Transverse colon (tissue), 4 donors: ENCODE results near the gene ZBTB7C. TPM values are rescaled to one million over a fixed set of nuclear protein-coding genes. Genes with fewer than 3 reads are reported as not detected.

Source experiments
- DNase-seq: peaks from one replicate; pipeline ENCODE4 v3.0.0-alpha.2; 2019
- H3K27ac ChIP-seq, 4 donors: fragments of 200-600 bp; sonication (generic); 2 replicates each; pipeline ENCODE4 v1.5.1; 2016 to 2018; ENCODE audit warnings: inconsistent platforms in 4 of 4
- H3K27me3 ChIP-seq: fragments of 200-600 bp; sonication (generic); 2 replicates; pipeline ENCODE4 v1.5.1; 2017; ENCODE audit warnings: inconsistent platforms
- H3K36me3 ChIP-seq, 4 donors: fragments of 200-600 bp; sonication (generic); 2 replicates each; pipeline ENCODE4 v1.5.1; 2017 to 2019; ENCODE audit warnings: inconsistent platforms in 4 of 4
- H3K4me1 ChIP-seq, 4 donors: fragments of 200-600 bp; sonication (generic); 2 replicates each; pipeline ENCODE4 v1.5.1; 2017 to 2020; ENCODE audit warnings: inconsistent platforms in 4 of 4
- H3K4me3 ChIP-seq, 4 donors: fragments of 200-600 bp; sonication (generic); 1 replicate in 1 of 4; 2 replicates in 3 of 4; pipeline versions ENCODE4 v1.5.1 to v1.6.1; 2017 to 2019; ENCODE audit warnings: inconsistent platforms in 4 of 4
- H3K9me3 ChIP-seq, 2 donors: fragments of 200-600 bp; sonication (generic); 2 replicates each; pipeline ENCODE4 v1.5.1; 2017 to 2019; ENCODE audit warnings: inconsistent platforms in 2 of 2
- CTCF ChIP-seq, 5 experiments: fragments of 200-600 bp in 3 of 5; fragments of 450-650 bp in 2 of 5; sonication (generic) in 3 of 5; IDR thresholded peaks; 1 replicate in 2 of 5; 2 replicates in 3 of 5; pipeline ENCODE4 v1.5.1; 2016 to 2017; ENCODE audit warnings: antibody characterized with exemption in 5 of 5, inconsistent platforms in 3 of 5, mild to moderate bottlenecking in 2 of 5, moderate library complexity in 1 of 5
- EP300 ChIP-seq: sonication (generic); formaldehyde crosslinking; IDR thresholded peaks from one replicate; pipeline ENCODE4 v1.6.1; 2017; ENCODE audit warnings: antibody characterized with exemption, low read depth
- POLR2A ChIP-seq: fragments of 450-650 bp; IDR thresholded peaks from one replicate; pipeline ENCODE4 v1.6.1; 2016; ENCODE audit warnings: antibody characterized with exemption, mild to moderate bottlenecking, moderate library complexity
- POLR2AphosphoS5 ChIP-seq, 3 donors: sonication (generic); formaldehyde crosslinking; IDR thresholded peaks; one replicate each; pipeline ENCODE4 v1.6.1; 2016; ENCODE audit warnings: antibody characterized with exemption in 3 of 3
- WGBS, 2 donors: methylation state at CpG; one replicate each; pipeline ENCODE4 v1.1.5; 2018; ENCODE audit warnings: low coverage in 1 of 2; 5-methylcytosine and 5-hydroxymethylcytosine counted together
- in situ Hi-C, 4 donors: fragments of 200-750 bp; cut with MboI; loops; one replicate each; pipeline versions ENCODE4 v1.15.0 to v1.15.1; 2017; ENCODE audit warnings: low sequenced_read_pairs in 3 of 4, low pct_ligation_motif_present in 1 of 4, low pct_unique_long_range_greater_than_20kb in 1 of 4
- intact Hi-C: fragments of 100-400 bp; cut with DNase I; formaldehyde crosslinking; loops from one replicate; pipeline ENCODE4 v1.15.1; 2023; ENCODE audit warnings: low total_unique reads
- total RNA-seq, 4 donors: library from RNA; depleted of rRNA; stranded (reverse); fragments of >200 nt; gene quantifications; one replicate each; pipeline ENCODE4 v1.1.0, GENCODE V29; 2016

The ZBTB7C gene
- total RNA-seq, 4 donors from 2014 or later, result 38.4 to 81.2 (median 47.5) TPM

- Histone ChIP-seq H3K4me1 (no peaks in the 10 kb centered on the region), H3K4me3 (no peak overlapping the region), H3K9me3 (peaks cover 5% of the 10 kb centered on the region in 2 donors), H3K27ac (no peak overlapping the region), H3K27me3 (peaks cover 3% of the 10 kb centered on the region), H3K36me3 (no peaks in the 10 kb centered on the region)
- no peak for DNase-seq
- in situ Hi-C loops, result no loop called here
- intact Hi-C loops, result loop anchor here (10.0 kb wide), 1 partner anchor 1081 kb away; the partner anchor contains the start of genes KATNAL2 and PIAS2
- 81 to 82% methylated on average over 3 of the region's 3 CpGs for WGBS, 2 donors
- no peak for TF ChIP-seq POLR2A
Observed at GRCh38 chr18:47995654-47996053, 413.5 kb downstream of the ZBTB7C start.

DNA sequence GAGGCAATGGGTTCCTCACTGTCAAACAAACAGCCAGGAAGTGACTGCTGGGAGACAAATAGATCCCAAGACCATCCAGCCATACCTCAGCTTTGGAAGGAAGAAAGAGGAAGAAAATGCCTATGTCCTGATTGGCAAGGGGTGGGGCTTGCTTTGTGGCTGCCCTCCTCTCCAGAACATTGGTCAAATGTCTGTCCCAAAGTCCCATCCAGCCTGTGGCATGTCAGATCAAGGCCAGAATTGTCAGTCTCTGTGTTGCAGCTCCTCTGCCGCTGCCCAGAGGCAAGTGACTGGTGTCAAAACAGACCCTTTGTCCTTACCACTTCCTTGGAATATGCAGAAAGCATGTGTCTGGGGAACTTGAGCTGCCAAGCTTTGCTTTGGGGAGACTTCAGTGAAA is 415.8 kb downstream of the ZBTB7C start:
- in situ Hi-C loops, result no loop called here
- TF ChIP-seq POLR2AphosphoS5 (IDR thresholded peaks at IDR 0.05), result no peak
- no peak for TF ChIP-seq EP300
- no peak for TF ChIP-seq POLR2A
- TF ChIP-seq CTCF (IDR thresholded peaks at IDR 0.05), result no peak

GRCh38 chr18:47992976-47993375 is 416.2 kb downstream of the ZBTB7C start:
- Histone ChIP-seq H3K36me3 (no peaks in the 10 kb centered on the region), H3K9me3 (peaks cover 5% of the 10 kb centered on the region in 2 donors), H3K27me3 (peaks cover 3% of the 10 kb centered on the region), H3K4me3 (no peak overlapping the region), H3K4me1 (no peaks in the 10 kb centered on the region), H3K27ac (no peak overlapping the region)
- DNase-seq, result no peak
- TF ChIP-seq CTCF (IDR thresholded peaks at IDR 0.05) (no peak), POLR2AphosphoS5 (IDR thresholded peaks at IDR 0.05) (no peak), POLR2A (no peak), EP300 (no peak)
- in situ Hi-C loops, result no loop called here
- intact Hi-C loops, result loop anchor here (10.0 kb wide), 1 partner anchor 1078 kb away; the partner anchor contains the start of genes KATNAL2 and PIAS2
- WGBS, 2 donors, result 55 to 84% methylated on average over 2 to 6 of the region's 6 CpGs

More for the DNA sequence above, 415.8 kb downstream of the ZBTB7C start:
- no peak for DNase-seq
- H3K27ac ChIP-seq, result no peak overlapping the region
- no peaks in the 10 kb centered on the region for H3K36me3 ChIP-seq
- peaks cover 3% of the 10 kb centered on the region for H3K27me3 ChIP-seq
- intact Hi-C loops, result loop anchor here (10.0 kb wide), 1 partner anchor 1079 kb away; the partner anchor contains the start of genes KATNAL2 and PIAS2
- WGBS, 2 donors, result 94% methylated on average over 1 of the region's 1 CpG; no CpG with 5 or more reads in 1 of the 2 donors
- H3K4me3 ChIP-seq, result no peak overlapping the region
- H3K9me3 ChIP-seq, result peaks cover 5% of the 10 kb centered on the region in 2 donors
- no peaks in the 10 kb centered on the region for H3K4me1 ChIP-seq

DNA sequence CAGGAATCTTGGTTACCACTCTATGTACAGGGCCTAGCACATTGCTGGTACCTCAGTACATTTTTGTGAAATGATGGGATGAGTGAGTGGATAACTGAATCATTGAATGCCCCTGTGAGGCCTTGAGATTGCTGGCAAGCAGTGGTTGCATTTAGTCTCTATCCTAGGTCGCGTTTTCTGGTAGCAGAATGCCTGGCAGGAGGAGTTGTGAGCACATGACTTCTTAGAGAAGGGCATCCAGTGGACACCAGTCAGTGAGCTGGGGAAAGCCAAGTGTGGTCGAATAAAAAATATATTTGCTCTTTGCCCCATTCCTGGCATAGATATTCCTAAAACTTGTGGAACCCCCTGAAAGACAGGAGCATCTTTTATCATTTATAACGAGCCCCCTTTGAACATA is 416.9 kb downstream of the ZBTB7C start:
- Histone ChIP-seq H3K27me3 (peaks cover 3% of the 10 kb centered on the region), H3K4me3 (no peak overlapping the region), H3K9me3 (peaks cover 2% of the 10 kb centered on the region in 2 donors), H3K27ac (no peak overlapping the region), H3K36me3 (no peaks in the 10 kb centered on the region), H3K4me1 (no peaks in the 10 kb centered on the region)
- in situ Hi-C loops, result no loop called here
- 82 to 89% methylated on average over 4 of the region's 4 CpGs for WGBS, 2 donors
- DNase-seq, result no peak
- intact Hi-C loops, result loop anchor here (10.0 kb wide), 1 partner anchor 1077 kb away; the partner anchor contains the start of genes KATNAL2 and PIAS2
- TF ChIP-seq POLR2A, result no peak
- TF ChIP-seq POLR2AphosphoS5 (IDR thresholded peaks at IDR 0.05), result no peak
- TF ChIP-seq EP300, result no peak
- no peak for TF ChIP-seq CTCF (IDR thresholded peaks at IDR 0.05)

DNA sequence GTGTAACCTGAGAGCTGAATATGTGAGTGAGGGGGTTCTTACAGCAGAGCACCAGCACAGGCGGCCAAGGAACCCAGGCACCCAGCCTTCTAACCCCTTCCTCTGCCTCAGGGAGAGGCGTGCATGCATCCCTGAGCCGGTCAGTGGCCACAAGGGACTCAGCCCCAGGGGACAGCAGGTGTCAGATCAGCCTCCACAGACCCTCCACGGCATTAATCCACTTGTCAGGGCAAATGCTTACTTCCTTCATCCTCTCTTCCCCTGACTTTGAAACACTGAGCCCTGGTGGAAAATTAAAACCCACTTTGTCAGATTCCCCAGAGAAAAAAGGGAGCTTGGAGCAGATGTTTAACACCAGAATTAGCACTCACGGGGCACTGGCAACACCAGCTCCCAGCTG is 418.2 kb downstream of the ZBTB7C start:
- peaks cover 3% of the 10 kb centered on the region for H3K27me3 ChIP-seq
- in situ Hi-C loops, result no loop called here
- H3K27ac ChIP-seq, result no peak overlapping the region
- H3K4me1 ChIP-seq, result no peaks in the 10 kb centered on the region
- no peak overlapping the region for H3K4me3 ChIP-seq
- 71% methylated on average over 5 of the region's 5 CpGs; no CpG with 5 or more reads in 1 of the 2 donors for WGBS, 2 donors
- no peaks in the 10 kb centered on the region for H3K36me3 ChIP-seq
- TF ChIP-seq POLR2A (no peak), EP300 (no peak), POLR2AphosphoS5 (IDR thresholded peaks at IDR 0.05) (no peak), CTCF (IDR thresholded peaks at IDR 0.05) (no peak)
- no peak for DNase-seq
- no peaks in the 10 kb centered on the region for H3K9me3 ChIP-seq
- intact Hi-C loops, result loop anchor here (10.0 kb wide), 1 partner anchor 1076 kb away; the partner anchor contains the start of genes KATNAL2 and PIAS2
